Measurements from ENCODE around the gene GPRC5D. TPM values are rescaled to one million over a fixed set of nuclear protein-coding genes. Genes with fewer than 3 reads are reported as not detected.
A peak's percentile ranks its signal among the peaks of the same experiment; 100 is the strongest.

Gene GPRC5D
- total RNA-seq, 4 donors from 2014 or later, result 2.2 to 97.6 (median 13.4) TPM; not detected in 1

GRCh38 chr12:12999271-12999958, 47.4 kb upstream of the GPRC5D start:
- TF ChIP-seq EP300 (IDR thresholded peaks at IDR 0.05), result no peak
- TF ChIP-seq POLR2A (IDR thresholded peaks at IDR 0.05), result no peak
- no peak for TF ChIP-seq POLR2AphosphoS5 (IDR thresholded peaks at IDR 0.05)
- TF ChIP-seq, protein P1, sequence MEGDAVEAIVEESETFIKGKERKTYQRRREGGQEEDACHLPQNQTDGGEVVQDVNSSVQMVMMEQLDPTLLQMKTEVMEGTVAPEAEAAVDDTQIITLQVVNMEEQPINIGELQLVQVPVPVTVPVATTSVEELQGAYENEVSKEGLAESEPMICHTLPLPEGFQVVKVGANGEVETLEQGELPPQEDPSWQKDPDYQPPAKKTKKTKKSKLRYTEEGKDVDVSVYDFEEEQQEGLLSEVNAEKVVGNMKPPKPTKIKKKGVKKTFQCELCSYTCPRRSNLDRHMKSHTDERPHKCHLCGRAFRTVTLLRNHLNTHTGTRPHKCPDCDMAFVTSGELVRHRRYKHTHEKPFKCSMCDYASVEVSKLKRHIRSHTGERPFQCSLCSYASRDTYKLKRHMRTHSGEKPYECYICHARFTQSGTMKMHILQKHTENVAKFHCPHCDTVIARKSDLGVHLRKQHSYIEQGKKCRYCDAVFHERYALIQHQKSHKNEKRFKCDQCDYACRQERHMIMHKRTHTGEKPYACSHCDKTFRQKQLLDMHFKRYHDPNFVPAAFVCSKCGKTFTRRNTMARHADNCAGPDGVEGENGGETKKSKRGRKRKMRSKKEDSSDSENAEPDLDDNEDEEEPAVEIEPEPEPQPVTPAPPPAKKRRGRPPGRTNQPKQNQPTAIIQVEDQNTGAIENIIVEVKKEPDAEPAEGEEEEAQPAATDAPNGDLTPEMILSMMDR (IDR thresholded peaks at IDR 0.05), result no peak

GRCh38 chr12:12998248-12998647, 46.3 kb upstream of the GPRC5D start:
- Histone ChIP-seq H3K9me3 (no peaks in the 10 kb centered on the region), H3K27me3 (no peaks in the 10 kb centered on the region), H3K4me1 (peaks cover 51% of the 10 kb centered on the region), H3K4me3 (peak overlapping the region; percentile 71), H3K27ac (no peak overlapping the region), H3K36me3 (no peaks in the 10 kb centered on the region)
- no peak for TF ChIP-seq POLR2A (IDR thresholded peaks at IDR 0.05)
- TF ChIP-seq, protein P1 (IDR thresholded peaks at IDR 0.05), result no peak
- WGBS, result 89% methylated on average over 4 of the region's 4 CpGs
- no peak for DNase-seq (ENCODE audit: low spot score in 2 of 2)

More at GRCh38 chr12:12999271-12999958, 47.4 kb upstream of the GPRC5D start:
- peak overlapping the region; percentile 95 for H3K27ac ChIP-seq
- no peaks in the 10 kb centered on the region for H3K36me3 ChIP-seq
- WGBS, result 14% methylated on average over 22 of the region's 22 CpGs
- no peaks in the 10 kb centered on the region for H3K27me3 ChIP-seq
- peaks cover 50% of the 10 kb centered on the region for H3K4me1 ChIP-seq
- no peaks in the 10 kb centered on the region for H3K9me3 ChIP-seq
- DNase-seq (ENCODE audit: low spot score in 2 of 2), result no peak
- H3K4me3 ChIP-seq, result peak overlapping the region; percentile 71

GRCh38 chr12:12997734-12998133, 45.8 kb upstream of the GPRC5D start:
- Histone ChIP-seq H3K36me3 (no peaks in the 10 kb centered on the region), H3K27me3 (no peaks in the 10 kb centered on the region), H3K4me1 (peaks cover 56% of the 10 kb centered on the region), H3K27ac (no peak overlapping the region), H3K9me3 (no peaks in the 10 kb centered on the region), H3K4me3 (no peak overlapping the region)
- TF ChIP-seq POLR2AphosphoS5 (IDR thresholded peaks at IDR 0.05), result no peak
- TF ChIP-seq EP300 (IDR thresholded peaks at IDR 0.05), result no peak
- TF ChIP-seq, protein P1 (IDR thresholded peaks at IDR 0.05), result no peak
- TF ChIP-seq POLR2A (IDR thresholded peaks at IDR 0.05), result no peak
- 90% methylated on average over 2 of the region's 2 CpGs for WGBS
- DNase-seq (ENCODE audit: low spot score in 2 of 2), result no peak

DNA sequence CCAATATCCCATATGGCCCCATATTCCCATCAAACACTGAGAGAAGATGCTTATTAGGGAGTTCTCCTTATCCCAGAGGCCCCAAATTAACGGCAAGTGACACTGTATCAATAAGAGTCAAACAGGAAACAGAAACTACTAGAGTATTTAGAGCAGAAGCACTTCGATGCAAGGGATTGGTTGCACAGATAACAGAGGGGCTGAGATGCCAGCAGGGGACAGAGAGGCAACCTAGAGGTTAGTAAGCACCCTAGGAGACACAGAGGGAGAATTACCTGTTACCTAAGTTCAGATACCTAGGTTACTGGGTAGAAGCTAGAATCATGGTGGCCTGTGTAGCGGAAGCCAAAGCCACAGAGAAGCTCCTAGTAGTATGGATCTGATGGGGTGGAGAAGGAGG, 45.2 kb upstream of the GPRC5D start:
- DNase-seq (ENCODE audit: low spot score in 2 of 2), result no peak
- no peaks in the 10 kb centered on the region for H3K27me3 ChIP-seq
- peaks cover 57% of the 10 kb centered on the region for H3K4me1 ChIP-seq
- no peak overlapping the region for H3K27ac ChIP-seq
- no peaks in the 10 kb centered on the region for H3K36me3 ChIP-seq
- WGBS, result 72% methylated on average over 3 of the region's 3 CpGs
- H3K4me3 ChIP-seq, result no peak overlapping the region
- TF ChIP-seq EP300 (IDR thresholded peaks at IDR 0.05) (no peak), POLR2A (IDR thresholded peaks at IDR 0.05) (no peak), POLR2AphosphoS5 (IDR thresholded peaks at IDR 0.05) (no peak)
- TF ChIP-seq, protein P1 (IDR thresholded peaks at IDR 0.05), result no peak
- no peaks in the 10 kb centered on the region for H3K9me3 ChIP-seq

GRCh38 chr12:12996209-12996608, 44.2 kb upstream of the GPRC5D start:
- Histone ChIP-seq H3K4me3 (no peak overlapping the region), H3K27ac (no peak overlapping the region), H3K36me3 (no peaks in the 10 kb centered on the region), H3K27me3 (no peaks in the 10 kb centered on the region), H3K4me1 (peaks cover 61% of the 10 kb centered on the region), H3K9me3 (no peaks in the 10 kb centered on the region)
- TF ChIP-seq EP300 (IDR thresholded peaks at IDR 0.05) (no peak), POLR2AphosphoS5 (IDR thresholded peaks at IDR 0.05) (no peak), POLR2A (IDR thresholded peaks at IDR 0.05) (no peak)
- TF ChIP-seq, protein P1 (IDR thresholded peaks at IDR 0.05), result no peak
- WGBS, result 52% methylated on average over 3 of the region's 3 CpGs
- DNase-seq (ENCODE audit: low spot score in 2 of 2), result no peak
